ENCODE results near the gene ZSWIM5.
A peak's percentile ranks its signal among the peaks of the same experiment; 100 is the strongest.

Gene ZSWIM5

DNA sequence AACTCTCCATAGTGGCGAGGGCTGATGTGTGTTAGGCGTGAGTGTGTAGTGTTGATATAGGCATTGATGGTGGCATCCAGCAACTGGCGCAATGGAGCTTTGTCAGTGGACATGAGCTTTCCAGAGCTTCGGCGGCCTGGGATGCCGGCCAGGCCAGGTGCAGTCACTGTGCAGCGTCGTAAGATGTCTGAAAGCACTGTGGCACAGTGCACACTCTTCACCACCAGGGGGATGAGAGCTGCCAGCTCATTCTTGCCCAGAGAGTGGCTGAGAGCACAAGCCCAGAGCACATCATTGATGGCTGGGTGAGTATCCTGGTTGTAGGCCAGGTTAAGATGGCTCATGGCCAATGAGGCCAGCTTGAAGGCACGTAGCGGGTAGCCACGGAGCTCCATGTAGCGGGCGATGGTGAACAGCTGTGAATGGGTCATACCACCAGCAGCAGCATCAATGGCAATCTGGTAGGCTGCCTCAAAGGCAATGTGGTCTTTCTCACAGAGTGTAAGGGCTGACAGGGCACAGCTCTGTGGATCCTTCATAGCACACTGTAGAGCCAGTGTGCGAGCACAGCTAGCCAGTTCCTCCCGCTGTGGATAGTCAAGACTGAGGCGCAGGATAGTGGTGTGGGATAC is 187.7 kb downstream of the ZSWIM5 start:
- peak; percentile 71 for DNase-seq (ENCODE audit: low spot score)

DNA sequence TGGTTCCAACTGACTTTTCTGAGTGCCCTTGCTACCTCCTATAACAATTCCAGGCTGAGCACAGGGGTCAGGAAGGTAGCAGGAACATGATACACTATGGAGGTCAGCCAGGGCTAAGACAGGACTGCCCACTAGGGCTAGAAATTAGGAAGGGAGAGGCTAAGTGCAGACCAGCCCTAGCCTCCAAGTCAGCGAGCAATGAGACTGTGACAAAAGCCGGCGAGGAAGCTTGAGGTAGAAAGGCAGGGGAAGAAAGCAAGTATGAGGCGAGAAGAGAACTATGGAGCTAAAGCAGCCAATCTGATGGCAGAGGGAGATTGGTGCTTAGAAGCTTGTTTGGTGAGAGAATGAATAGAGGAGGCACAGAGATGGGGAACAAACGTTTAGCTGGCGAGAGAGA is 189.6 kb downstream of the ZSWIM5 start:
- no peak for DNase-seq (ENCODE audit: low spot score)

- no peak for DNase-seq (ENCODE audit: low spot score)
Measured at GRCh38 chr1:45016090-45016697, 190.2 kb downstream of the ZSWIM5 start.

GRCh38 chr1:45015683-45016082 is 190.7 kb downstream of the ZSWIM5 start:
- no peak for DNase-seq (ENCODE audit: low spot score)

DNA sequence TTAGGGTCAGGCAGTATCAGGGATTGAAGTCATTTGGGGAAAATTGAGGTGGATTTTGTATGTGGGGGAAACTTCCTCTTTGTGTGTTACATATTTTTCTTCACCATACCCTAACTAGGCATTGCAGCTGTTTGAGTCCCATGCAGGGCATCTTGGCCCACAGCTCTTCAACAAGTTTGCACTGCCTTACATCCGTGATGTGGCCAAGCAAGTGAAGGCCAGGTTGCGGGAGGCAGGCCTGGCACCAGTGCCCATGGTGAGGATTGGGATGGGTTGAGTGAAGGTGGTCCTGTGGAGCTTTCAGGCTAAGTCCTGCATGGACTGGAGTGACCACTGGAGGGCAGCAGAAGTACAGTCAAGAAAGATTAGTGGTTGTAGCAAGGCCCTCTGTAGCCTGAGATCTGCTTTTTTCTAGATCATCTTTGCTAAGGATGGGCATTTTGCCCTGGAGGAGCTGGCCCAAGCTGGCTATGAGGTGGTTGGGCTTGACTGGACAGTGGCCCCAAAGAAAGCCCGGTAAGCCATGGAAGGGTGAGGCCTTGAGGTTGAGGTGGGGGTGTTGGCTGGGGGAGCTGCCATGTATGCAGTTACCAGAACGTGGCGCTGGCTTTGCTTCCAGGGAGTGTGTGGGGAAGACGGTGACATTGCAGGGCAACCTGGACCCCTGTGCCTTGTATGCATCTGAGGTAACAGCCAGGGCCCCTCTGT is 191.9 kb downstream of the ZSWIM5 start:
- peak; percentile 83 for DNase-seq (ENCODE audit: low spot score)

- no peak for DNase-seq (ENCODE audit: low spot score)
Measured at GRCh38 chr1:45013551-45014209, 192.7 kb downstream of the ZSWIM5 start.

GRCh38 chr1:45012639-45013278 is 193.6 kb downstream of the ZSWIM5 start:
- peak; percentile 78 for DNase-seq (ENCODE audit: low spot score)

- DNase-seq (ENCODE audit: low spot score): peak; percentile 97
Measured at GRCh38 chr1:45011837-45012638, 194.4 kb downstream of the ZSWIM5 start, which contains the start of gene UROD. Gene UROD (plus strand): TSS chr1:45012254. CDS start chr1:45012266, 12 bp downstream.

- peak; percentile 87 for DNase-seq (ENCODE audit: low spot score)
Measured at GRCh38 chr1:45010855-45011811, 195.3 kb downstream of the ZSWIM5 start, which contains the start of gene HECTD3. Gene HECTD3 (minus strand): TSS chr1:45011324. CDS start chr1:45011257, 67 bp downstream.

DNA sequence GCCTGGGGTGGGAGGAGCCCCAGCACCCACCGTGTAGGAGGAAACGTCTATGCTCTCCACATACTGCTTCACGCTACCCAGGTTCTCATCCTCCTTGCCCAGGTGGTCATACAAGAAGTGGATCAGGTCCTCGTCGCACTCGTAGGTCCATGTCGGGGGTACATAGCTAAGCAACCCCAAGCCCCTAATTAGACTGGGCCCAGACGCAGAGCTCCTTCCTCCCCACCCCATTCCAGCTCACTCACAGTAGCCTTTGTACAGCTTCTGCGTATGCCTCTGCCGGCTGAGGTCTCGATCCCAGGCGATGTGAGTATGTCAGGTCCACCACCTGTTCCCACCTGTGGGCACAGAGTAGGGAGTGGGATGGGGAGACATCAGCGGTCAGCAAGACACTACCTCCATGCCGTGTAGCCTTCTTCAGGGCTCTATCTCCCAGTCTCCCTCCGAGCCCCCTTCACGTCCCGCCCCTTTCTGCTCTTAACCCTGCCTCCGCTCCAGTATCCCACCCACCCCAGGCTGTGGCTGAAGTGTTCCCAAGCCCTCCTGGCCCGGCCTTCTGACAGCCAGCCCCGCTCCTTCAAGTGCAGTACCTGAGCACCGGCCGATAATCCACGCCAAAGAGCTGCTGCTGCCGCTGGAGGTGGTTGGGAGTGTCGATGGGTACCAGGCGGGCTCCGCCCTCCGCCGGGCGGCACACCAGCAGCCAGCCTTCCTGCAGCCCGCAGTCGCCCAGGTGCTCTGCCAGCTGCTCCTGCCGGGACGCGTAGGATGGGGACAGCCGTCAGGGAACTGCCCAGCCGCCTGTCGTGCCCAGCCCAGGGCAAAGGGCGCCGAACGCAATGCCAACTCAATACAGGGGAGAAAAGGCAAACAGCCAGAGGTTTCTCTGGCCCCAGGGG is 196.2 kb downstream of the ZSWIM5 start:
- DNase-seq (ENCODE audit: low spot score): peak; percentile 55

- DNase-seq (ENCODE audit: low spot score): no peak
Measured at GRCh38 chr1:45009296-45009865, 197.0 kb downstream of the ZSWIM5 start.

GRCh38 chr1:45008516-45008915 is 197.9 kb downstream of the ZSWIM5 start:
- DNase-seq (ENCODE audit: low spot score): no peak

- no peak for DNase-seq (ENCODE audit: low spot score)
Measured at GRCh38 chr1:45008076-45008475, 198.3 kb downstream of the ZSWIM5 start.

GRCh38 chr1:45007311-45007710 is 199.1 kb downstream of the ZSWIM5 start:
- no peak for DNase-seq (ENCODE audit: low spot score)

GRCh38 chr1:45005761-45006160 is 200.6 kb downstream of the ZSWIM5 start:
- DNase-seq (ENCODE audit: low spot score): no peak

GRCh38 chr1:45004281-45004920 is 202.0 kb downstream of the ZSWIM5 start:
- no peak for DNase-seq (ENCODE audit: low spot score)

GRCh38 chr1:45003741-45004140 is 202.7 kb downstream of the ZSWIM5 start:
- no peak for DNase-seq (ENCODE audit: low spot score)
